Measurements from ENCODE around the gene C1orf21. TPM values are rescaled to one million over a fixed set of nuclear protein-coding genes. Genes with fewer than 3 reads are reported as not detected.

Gene C1orf21
- total and polyA plus RNA-seq, 8 donors: 4.1 to 13.9 (median 7.7) TPM

- H3K27ac ChIP-seq: no peak overlapping the region
- intact Hi-C loops (cut with DNase I): no loop called here
- no peaks in the 10 kb centered on the region for H3K36me3 ChIP-seq
- DNase-seq (no peak), FAIRE-seq (no peak), ATAC-seq (no peak)
- no peaks in the 10 kb centered on the region for H3K9me3 ChIP-seq
- no peak for TF ChIP-seq CTCF (IDR thresholded peaks at IDR 0.05)
- no peaks in the 10 kb centered on the region for H3K27me3 ChIP-seq
- WGBS, 2 donors: 97 to 100% methylated on average over 5 of the region's 5 CpGs
- peaks cover 0 to 7% (median 2%) of the 10 kb centered on the region in 3 donors for H3K4me1 ChIP-seq
- no peak overlapping the region for H3K4me3 ChIP-seq
These were observed 76.2 kb downstream of the C1orf21 start for GRCh38 chr1:184462990-184463389.

- Histone ChIP-seq H3K4me1 (peaks cover 0 to 2% (median 0%) of the 10 kb centered on the region in 3 donors), H3K27ac (no peak overlapping the region), H3K4me3 (no peak overlapping the region), H3K9me3 (no peaks in the 10 kb centered on the region), H3K27me3 (no peaks in the 10 kb centered on the region), H3K36me3 (no peaks in the 10 kb centered on the region)
- intact Hi-C loops (cut with DNase I): no loop called here
- ATAC-seq: no peak
- no peak for FAIRE-seq
- WGBS, 2 donors: 80 to 86% methylated on average over 1 of the region's 1 CpG
- TF ChIP-seq CTCF (IDR thresholded peaks at IDR 0.05): no peak
- no peak for DNase-seq
These were observed 76.9 kb downstream of the C1orf21 start for GRCh38 chr1:184463680-184464079.

GRCh38 chr1:184464757-184465156 is 77.9 kb downstream of the C1orf21 start:
- WGBS, 2 donors: 93 to 100% methylated on average over 3 to 4 of the region's 4 CpGs
- intact Hi-C loops (cut with DNase I): no loop called here
- Histone ChIP-seq H3K4me1 (no peaks in the 10 kb centered on the region), H3K4me3 (no peak overlapping the region), H3K27ac (no peak overlapping the region), H3K27me3 (no peaks in the 10 kb centered on the region), H3K36me3 (no peaks in the 10 kb centered on the region), H3K9me3 (no peaks in the 10 kb centered on the region)
- no peak for TF ChIP-seq CTCF (IDR thresholded peaks at IDR 0.05)
- DNase-seq: no peak
- ATAC-seq: no peak
- FAIRE-seq: no peak

- DNase-seq (no peak), ATAC-seq (no peak), FAIRE-seq (no peak)
- no peak overlapping the region for H3K27ac ChIP-seq
- intact Hi-C loops (cut with DNase I): no loop called here
- H3K36me3 ChIP-seq: no peaks in the 10 kb centered on the region
- H3K4me1 ChIP-seq: no peaks in the 10 kb centered on the region
- H3K9me3 ChIP-seq: no peaks in the 10 kb centered on the region
- 93 to 94% methylated on average over 7 of the region's 7 CpGs for WGBS, 2 donors
- no peak for TF ChIP-seq CTCF (IDR thresholded peaks at IDR 0.05)
- H3K4me3 ChIP-seq: no peak overlapping the region
- no peaks in the 10 kb centered on the region for H3K27me3 ChIP-seq
These were observed 78.8 kb downstream of the C1orf21 start for GRCh38 chr1:184465489-184466146.

- Histone ChIP-seq H3K27ac (no peak overlapping the region), H3K9me3 (no peaks in the 10 kb centered on the region), H3K36me3 (no peaks in the 10 kb centered on the region), H3K27me3 (no peaks in the 10 kb centered on the region), H3K4me1 (no peaks in the 10 kb centered on the region), H3K4me3 (no peak overlapping the region)
- TF ChIP-seq CTCF (IDR thresholded peaks at IDR 0.05): no peak
- no peak for FAIRE-seq
- ATAC-seq: peak in 2 of 4 donors; percentile 31 to 42
- DNase-seq: no peak
- intact Hi-C loops (cut with DNase I): no loop called here
These were observed 80.5 kb downstream of the C1orf21 start for GRCh38 chr1:184467295-184467694.
